IMR-90 (cell line): ENCODE results near the gene ZC3H12D. TPM values are rescaled to one million over a fixed set of nuclear protein-coding genes. Genes with fewer than 3 reads are reported as not detected.

Experiments
- ATAC-seq: fragments of 200-7000 bp; cut with Tn5 transposase; 2 replicates; pipeline ENCODE4 v1.9.1; 2020; ENCODE audit warnings: low read depth, mild to moderate bottlenecking, moderate library complexity
- BruUV-seq: library from RNA; stranded (reverse); fragments of 400-500 nt; replicated peaks from 2 replicates; lab custom pipeline; 2021; lab: Mats Ljungman, UMichigan
- CTCF ChIA-PET: fragments of 300-600 bp; formaldehyde crosslinking; extraction: SDS; loops from one replicate; lab custom pipeline; 2021; ENCODE audit warnings: antibody characterized with exemption; lab: Yijun Ruan, JAX
- POLR2A ChIA-PET: fragments of 300-600 bp; sonication (Branson Sonifier 250); formaldehyde crosslinking; loops from one replicate; lab custom pipeline; 2022; ENCODE audit warnings: antibody characterized with exemption; ENCODE audit not compliant: unreplicated experiment; lab: Charles Lee
- DNase-seq: peaks from one replicate; pipeline ENCODE4 v3.0.0; 2013
- H2AFZ ChIP-seq: replicated peaks from 2 replicates; pipeline ENCODE3; 2013; ENCODE audit warnings: low read length, mild to moderate bottlenecking; ENCODE audit not compliant: poor library complexity
- H2AK5ac ChIP-seq: 2 replicates; pipeline ENCODE4 v1.6.1; 2013; ENCODE audit warnings: low read depth, low read length, inconsistent platforms
- H2AK9ac ChIP-seq: replicated peaks from 2 replicates; pipeline ENCODE3; 2013; ENCODE audit warnings: mild to moderate bottlenecking, low read depth, low read length, moderate library complexity; ENCODE audit not compliant: poor library complexity
- H2BK120ac ChIP-seq: 2 replicates; pipeline ENCODE4 v1.6.1; 2013; ENCODE audit warnings: low read depth, low read length, inconsistent platforms
- H2BK15ac ChIP-seq: 3 replicates; pipeline ENCODE4 v1.6.1; 2013; ENCODE audit warnings: low read depth, low read length, inconsistent platforms
- H2BK20ac ChIP-seq: 2 replicates; pipeline ENCODE4 v1.6.1; 2013; ENCODE audit warnings: low read depth, mild to moderate bottlenecking, inconsistent platforms, low read length, moderate library complexity
- H2BK5ac ChIP-seq: 2 replicates; pipeline ENCODE4 v1.6.1; 2013; ENCODE audit warnings: mild to moderate bottlenecking, low read depth, low read length, inconsistent platforms; ENCODE audit not compliant: poor library complexity, severe bottlenecking
- H3K14ac ChIP-seq: replicated peaks from 2 replicates; pipeline ENCODE4 v1.6.1; 2013; ENCODE audit warnings: low read depth, low read length, inconsistent platforms
- H3K18ac ChIP-seq: 2 replicates; pipeline ENCODE4 v1.6.1; 2013; ENCODE audit warnings: low read depth, low read length, control low read depth
- H3K23ac ChIP-seq: 2 replicates; pipeline ENCODE4 v1.6.1; 2013; ENCODE audit warnings: low read depth, low read length, inconsistent platforms
- H3K27ac ChIP-seq: 2 replicates; pipeline ENCODE4 v1.5.1; 2013; ENCODE audit warnings: mild to moderate bottlenecking, control low read depth, low read length; ENCODE audit not compliant: insufficient read depth
- H3K27me3 ChIP-seq: 2 replicates; pipeline ENCODE4 v1.6.1; 2013; ENCODE audit warnings: low read length; ENCODE audit not compliant: control insufficient read depth, insufficient read depth
- H3K36me3 ChIP-seq: 2 replicates; pipeline ENCODE4 v1.6.1; 2013; ENCODE audit warnings: low read length, mixed read lengths; ENCODE audit not compliant: control insufficient read depth, insufficient read depth
- H3K4ac ChIP-seq: 2 replicates; pipeline ENCODE4 v1.6.1; 2013; ENCODE audit warnings: low read depth, low read length, inconsistent platforms
- H3K4me1 ChIP-seq: 2 replicates; pipeline ENCODE4 v1.6.1; 2013; ENCODE audit warnings: low read length, mixed read lengths; ENCODE audit not compliant: control insufficient read depth, insufficient read depth
- H3K4me2 ChIP-seq: 2 replicates; pipeline ENCODE4 v1.6.1; 2013; ENCODE audit warnings: low read depth, mild to moderate bottlenecking, control low read depth, low read length, moderate library complexity
- H3K4me3 ChIP-seq: 2 replicates; pipeline ENCODE4 v1.5.1; 2013; ENCODE audit warnings: low read depth, mild to moderate bottlenecking, control low read depth, low read length, moderate library complexity; ENCODE audit not compliant: insufficient read depth
- H3K56ac ChIP-seq: 2 replicates; pipeline ENCODE4 v1.6.1; 2013; ENCODE audit warnings: low read length, inconsistent platforms; ENCODE audit not compliant: insufficient read depth; ENCODE audit errors: extremely low read depth
- H3K79me1 ChIP-seq, 2 experiments: 2 replicates each; pipeline ENCODE4 v1.6.1; 2013; ENCODE audit warnings: low read length in 2 of 2, inconsistent platforms in 1 of 2, low read depth in 1 of 2
- H3K9ac ChIP-seq: 2 replicates; pipeline ENCODE4 v1.6.1; 2013; ENCODE audit warnings: low read depth, low read length, control low read depth
- H3K9me1 ChIP-seq: 2 replicates; pipeline ENCODE4 v1.6.1; 2013; ENCODE audit warnings: low read length, inconsistent platforms; ENCODE audit not compliant: insufficient read depth
- H3K9me3 ChIP-seq: 2 replicates; pipeline ENCODE4 v1.6.1; 2013; ENCODE audit warnings: low read length; ENCODE audit not compliant: control insufficient read depth, insufficient read depth
- H4K20me1 ChIP-seq: 2 replicates; pipeline ENCODE4 v1.6.1; 2013; ENCODE audit warnings: low read length, inconsistent platforms; ENCODE audit not compliant: insufficient read depth
- H4K5ac ChIP-seq: 2 replicates; pipeline ENCODE4 v1.6.1; 2013; ENCODE audit warnings: mild to moderate bottlenecking, low read depth, low read length, control low read depth
- H4K8ac ChIP-seq, 2 experiments: 2 replicates each; pipeline ENCODE4 v1.6.1; 2013; ENCODE audit warnings: low read depth in 2 of 2, low read length in 2 of 2, control low read depth in 1 of 2, inconsistent platforms in 1 of 2
- H4K91ac ChIP-seq: 2 replicates; pipeline ENCODE4 v1.6.1; 2013; ENCODE audit warnings: low read depth, low read length, inconsistent platforms; ENCODE audit not compliant: insufficient read depth
- BHLHE40 ChIP-seq: fragments of 150-350 bp; IDR thresholded peaks from 2 replicates; pipeline ENCODE4 v1.6.1; 2016; ENCODE audit warnings: mild to moderate bottlenecking, low read depth, low read length
- CEBPB ChIP-seq: IDR thresholded peaks from 2 replicates; pipeline ENCODE4 v1.6.1; 2012; ENCODE audit warnings: low read depth, low read length, improper control_type of control experiment
- POLR2A ChIP-seq: IDR thresholded peaks from 2 replicates; pipeline ENCODE4 v1.6.1; 2012; ENCODE audit warnings: mild to moderate bottlenecking, low read depth, low read length
- SMC3 ChIP-seq: fragments of 150-350 bp; IDR thresholded peaks from 2 replicates; pipeline ENCODE4 v1.6.1; 2016; ENCODE audit warnings: low read depth, mild to moderate bottlenecking, antibody characterized with exemption, low read length, moderate library complexity
- WGBS, 2 experiments: methylation state at CpG; one replicate each; pipeline versions ENCODE4 v1.1.5 to v1.1.7; 2013; ENCODE audit warnings: missing lambda C conversion rate in 2 of 2; ENCODE audit not compliant: insufficient read length in 1 of 2; ENCODE audit errors: extremely low coverage in 2 of 2; 5-methylcytosine and 5-hydroxymethylcytosine counted together
- dilution Hi-C: fragments of 300-500 bp; cut with HindIII; formaldehyde crosslinking; loops from one replicate; pipeline ENCODE4 v1.14.3; 2018; ENCODE audit warnings: low sequenced_read_pairs; ENCODE audit not compliant: unreplicated experiment
- in situ Hi-C: fragments of 300-500 bp; cut with MboI; formaldehyde crosslinking; loops from 3 replicates; pipeline ENCODE4 v1.14.3; 2019; ENCODE audit warnings: low sequenced_read_pairs, inconsistent platforms, mixed read lengths
- intact Hi-C: fragments of 100-400 bp; cut with micrococcal nuclease; formaldehyde crosslinking; loops from 2 replicates; pipeline ENCODE4 v1.10.0; 2022
- polyA plus RNA-seq, 3 experiments: library from polyadenylated mRNA; depleted of rRNA; stranded (reverse); fragments of >200 nt; gene quantifications; 2 replicates each; pipeline ENCODE4 v1.2.3, GENCODE V29; 2012; ENCODE audit warnings: low replicate concordance in 1 of 3
- total RNA-seq: library from RNA; depleted of rRNA; stranded (reverse); fragments of >200 nt; gene quantifications from 2 replicates; pipeline ENCODE4 v1.2.3, GENCODE V29; 2012

ZC3H12D gene
- total and polyA plus RNA-seq, 2 of the 4 experiments (the other 2 are of a cell fraction): under 0.01 to 0.12 TPM

DNA sequence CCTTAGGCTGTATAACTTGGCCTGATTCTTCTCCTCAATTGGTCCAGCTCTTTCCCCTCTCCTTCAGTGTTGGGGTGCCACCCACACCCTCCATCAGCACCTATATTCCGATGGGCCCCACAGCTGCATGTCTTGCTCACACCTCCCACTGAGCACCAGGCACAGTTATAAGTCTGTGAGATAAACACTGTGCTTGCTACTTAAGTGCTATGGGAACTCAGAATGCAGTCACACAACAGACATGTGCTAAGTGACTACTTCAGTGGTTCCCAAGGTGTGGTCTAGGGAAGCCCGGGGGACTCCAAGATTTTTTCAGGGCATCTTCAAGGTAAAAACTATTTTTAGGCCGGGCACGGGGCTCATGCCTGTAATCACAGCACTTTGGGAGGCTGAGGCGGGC, 7.3 kb downstream of the ZC3H12D start:
- H4K91ac ChIP-seq: no peak overlapping the region
- no peak overlapping the region for H3K56ac ChIP-seq
- H4K5ac ChIP-seq: no peak overlapping the region
- no peak overlapping the region for H3K4ac ChIP-seq
- WGBS, 2 experiments: no CpG with 5 or more reads among the region's 5 CpGs
- H3K4me3 ChIP-seq: no peak overlapping the region
- no peak overlapping the region for H2AK9ac ChIP-seq
- H3K9me1 ChIP-seq: no peaks in the 10 kb centered on the region
- H3K14ac ChIP-seq: no peak overlapping the region
- POLR2A ChIA-PET: no interaction called here
- H3K79me1 ChIP-seq: no peaks in the 10 kb centered on the region
- ATAC-seq: no peak
- no peak overlapping the region for H2BK20ac ChIP-seq
- H3K23ac ChIP-seq: no peak overlapping the region
- no peaks in the 10 kb centered on the region for H3K9me3 ChIP-seq
- BruUV-seq: no TSS peak
- no peak overlapping the region for H4K8ac ChIP-seq
- no peaks in the 10 kb centered on the region for H3K36me3 ChIP-seq
- H2AK5ac ChIP-seq: no peak overlapping the region
- dilution Hi-C loops: no loop called here
- H3K18ac ChIP-seq: no peak overlapping the region
- no peaks in the 10 kb centered on the region for H4K20me1 ChIP-seq
- no peak for DNase-seq
- no peak overlapping the region for H2AFZ ChIP-seq
- intact Hi-C loops: no loop called here
- no peak overlapping the region for H3K27ac ChIP-seq
- H3K4me2 ChIP-seq: no peak overlapping the region
- H2BK5ac ChIP-seq: no peak overlapping the region
- no peak overlapping the region for H2BK120ac ChIP-seq
- in situ Hi-C loops: no loop called here
- H3K27me3 ChIP-seq: peaks cover 10% of the 10 kb centered on the region; the same call in 1 of the 2 replicates
- CTCF ChIA-PET: no interaction called here
- H3K9ac ChIP-seq: no peak overlapping the region
- no peak for TF ChIP-seq CEBPB
- TF ChIP-seq SMC3: no peak
- no peak for TF ChIP-seq POLR2A
- no peak for TF ChIP-seq BHLHE40
- H3K4me1 ChIP-seq: no peaks in the 10 kb centered on the region
- no peak overlapping the region for H2BK15ac ChIP-seq
